Muscle of back (tissue), 11 donors: ENCODE data around the gene CFHR5. TPM values are rescaled to one million over a fixed set of nuclear protein-coding genes. Genes with fewer than 3 reads are reported as not detected.
A peak's percentile ranks its signal among the peaks of the same experiment; 100 is the strongest.

ENCODE experiments used
- DNase-seq, 3 donors: peaks; one replicate each; pipeline versions ENCODE4 v3.0.0 to v3.0.0-alpha.2; 2013
- polyA plus RNA-seq, 10 donors: library from polyadenylated mRNA; unstranded; fragments of 120-200 nt; gene quantifications; one replicate each; pipeline ENCODE4 v1.2.1, GENCODE V29; 2013; ENCODE audit not compliant: insufficient read length in 10 of 10

Gene CFHR5
- polyA plus RNA-seq, 10 donors = not detected

DNA sequence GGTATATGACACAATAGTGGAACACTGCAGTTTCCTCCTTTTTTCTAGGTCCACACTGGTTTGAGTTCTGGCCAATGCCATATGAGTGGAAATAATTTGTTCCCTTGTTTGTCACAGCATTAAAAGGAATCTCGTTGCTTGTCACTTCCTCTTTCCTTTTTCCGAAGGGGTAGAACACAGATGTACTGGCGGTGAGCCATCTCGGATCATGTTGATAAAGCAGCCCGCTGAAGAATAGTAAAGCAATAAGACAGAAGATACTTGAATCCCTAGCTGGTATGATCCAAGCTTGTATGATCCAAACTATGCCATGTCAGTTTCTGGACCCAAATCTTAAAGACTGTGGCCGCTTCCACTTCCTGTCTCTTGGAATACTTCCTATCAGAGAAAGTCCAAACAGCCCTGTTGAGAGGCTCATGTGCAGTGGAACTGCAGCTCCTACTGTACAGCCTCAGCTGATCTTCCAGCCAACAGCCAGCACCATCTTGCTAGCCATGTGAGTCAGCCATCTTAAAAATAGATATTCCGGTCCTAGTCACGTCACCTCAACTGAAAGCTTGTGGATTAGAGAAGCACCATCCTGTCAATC is 40.3 kb downstream of the CFHR5 start:
- DNase-seq = peak in 2 of 3 donors; percentile 20 to 37

DNA sequence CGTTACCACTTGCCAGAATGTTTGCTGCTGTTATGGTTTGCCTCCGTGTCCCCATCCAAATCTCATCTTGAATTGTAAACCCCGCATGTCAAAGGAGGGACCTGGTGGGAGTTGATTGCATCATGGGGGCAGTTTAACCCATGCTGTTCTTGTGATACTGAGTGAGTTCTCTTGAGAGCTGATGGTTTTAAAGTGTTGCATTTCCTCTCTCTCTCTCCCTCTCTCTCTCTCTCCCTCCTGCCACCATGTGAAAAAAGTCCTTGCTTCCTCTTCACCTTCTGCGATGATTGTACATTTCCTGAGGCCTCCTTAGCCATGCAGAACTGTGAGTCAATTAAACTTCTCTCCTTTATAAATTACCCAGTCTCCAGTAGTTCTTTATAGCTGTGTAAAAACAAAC is 44.4 kb downstream of the CFHR5 start:
- no peak for DNase-seq

DNA sequence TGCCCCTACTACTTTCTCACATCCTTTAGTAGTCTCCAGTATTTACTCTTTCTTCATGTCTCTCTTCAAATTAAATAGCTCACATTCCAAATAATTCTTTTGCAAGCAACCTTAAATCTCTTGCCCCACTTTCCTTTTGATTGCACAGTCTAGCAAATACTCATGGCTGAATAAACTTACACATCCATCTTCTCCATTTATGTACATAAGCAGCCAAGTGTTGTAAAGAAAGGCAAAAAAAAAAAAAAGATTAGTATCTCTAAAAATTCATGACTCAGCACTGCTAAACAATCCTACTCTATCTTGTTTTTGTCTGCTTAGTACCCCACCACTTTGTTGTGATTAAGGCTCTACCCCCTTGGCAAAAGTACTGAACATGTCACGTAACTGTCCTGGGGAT is 47.1 kb downstream of the CFHR5 start:
- no peak for DNase-seq

DNA sequence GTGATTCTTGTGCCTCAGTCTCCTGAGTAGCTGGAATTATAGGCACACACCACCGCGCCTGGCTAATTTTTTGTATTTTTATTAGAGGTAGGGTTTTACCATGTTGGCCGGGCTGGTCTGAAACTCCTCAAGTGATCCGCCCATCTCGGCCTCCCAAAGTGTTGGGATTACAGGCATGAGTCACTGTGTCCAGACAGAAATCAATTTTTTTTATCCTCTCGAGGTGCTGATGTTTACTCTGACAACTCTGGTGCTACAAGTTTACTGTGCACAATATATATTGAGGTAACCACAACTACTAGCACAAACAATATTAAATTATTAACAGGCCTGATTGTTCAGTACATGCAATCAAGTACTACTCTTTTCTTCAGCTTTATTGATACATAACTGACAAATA is 50.0 kb downstream of the CFHR5 start:
- DNase-seq = no peak

DNA sequence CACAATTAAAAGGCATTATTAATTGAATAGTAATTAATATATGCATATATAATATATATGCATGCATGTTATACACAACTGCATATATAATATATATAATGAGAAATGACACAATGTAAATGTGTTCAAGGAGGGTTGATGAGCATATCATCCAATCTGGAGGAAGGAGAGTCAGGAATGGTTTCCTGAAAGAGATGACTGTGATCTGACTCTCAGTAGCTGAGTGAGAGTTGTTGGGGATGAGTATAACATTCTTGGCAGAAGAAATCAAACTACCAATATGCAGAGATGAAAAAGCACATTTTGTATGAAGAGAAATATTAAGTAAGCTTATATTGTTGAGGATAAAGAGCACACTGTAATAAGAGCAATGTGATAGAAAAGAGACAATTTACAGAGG is 52.4 kb downstream of the CFHR5 start:
- no peak for DNase-seq

DNA sequence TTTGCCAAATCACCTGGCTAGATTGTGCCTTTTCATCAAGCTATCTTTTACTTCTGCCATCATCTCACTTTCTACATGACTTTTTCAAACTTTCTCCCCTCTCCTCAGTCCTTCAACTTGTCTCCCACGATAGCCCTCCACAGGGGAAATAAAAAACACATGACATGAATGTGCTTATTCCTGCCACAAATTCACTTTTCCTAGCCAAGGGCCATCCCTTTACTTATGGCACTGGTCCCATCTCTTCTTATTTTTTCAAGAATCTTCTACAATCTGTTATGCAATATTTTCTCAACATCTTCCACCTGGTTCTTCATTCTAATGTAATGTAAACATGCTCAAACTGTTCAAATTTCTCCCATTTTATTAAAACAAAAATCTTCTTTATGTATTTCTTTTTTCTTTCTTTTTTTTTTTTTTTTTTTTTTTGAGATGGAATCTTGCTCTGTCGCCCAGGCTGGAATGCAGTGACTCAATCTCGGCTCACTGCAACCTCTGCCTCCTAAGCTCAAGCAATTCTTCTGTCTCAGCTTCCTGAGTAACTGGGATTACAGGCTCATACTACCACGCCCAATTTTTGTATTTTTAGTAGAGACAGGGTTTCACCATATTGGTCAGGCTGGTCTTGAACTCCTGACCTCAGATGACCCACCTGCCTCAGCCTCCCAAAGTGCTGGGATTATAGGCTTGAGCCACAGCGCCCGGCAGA is 57.4 kb downstream of the CFHR5 start:
- peak in 1 of 3 donors; percentile 31 for DNase-seq

DNA sequence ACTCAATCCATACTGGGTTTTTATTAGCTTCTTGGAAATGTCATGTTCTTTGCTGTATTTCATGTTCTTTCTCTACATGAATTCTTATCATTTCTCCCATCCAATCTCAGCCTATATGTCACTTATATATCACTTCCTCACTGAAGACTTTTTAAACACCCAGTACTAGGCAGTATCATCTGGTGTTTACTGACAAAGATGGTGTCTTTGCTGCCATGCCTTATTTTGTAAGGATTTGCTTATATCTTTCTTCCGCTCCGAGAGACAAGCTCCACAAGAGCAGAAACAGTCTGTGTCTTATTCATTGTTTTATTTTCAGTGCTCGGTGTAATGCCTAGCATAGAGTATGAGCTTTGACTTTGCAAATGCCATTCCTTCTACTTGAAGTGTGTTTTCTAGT is 59.5 kb downstream of the CFHR5 start:
- DNase-seq = no peak

DNA sequence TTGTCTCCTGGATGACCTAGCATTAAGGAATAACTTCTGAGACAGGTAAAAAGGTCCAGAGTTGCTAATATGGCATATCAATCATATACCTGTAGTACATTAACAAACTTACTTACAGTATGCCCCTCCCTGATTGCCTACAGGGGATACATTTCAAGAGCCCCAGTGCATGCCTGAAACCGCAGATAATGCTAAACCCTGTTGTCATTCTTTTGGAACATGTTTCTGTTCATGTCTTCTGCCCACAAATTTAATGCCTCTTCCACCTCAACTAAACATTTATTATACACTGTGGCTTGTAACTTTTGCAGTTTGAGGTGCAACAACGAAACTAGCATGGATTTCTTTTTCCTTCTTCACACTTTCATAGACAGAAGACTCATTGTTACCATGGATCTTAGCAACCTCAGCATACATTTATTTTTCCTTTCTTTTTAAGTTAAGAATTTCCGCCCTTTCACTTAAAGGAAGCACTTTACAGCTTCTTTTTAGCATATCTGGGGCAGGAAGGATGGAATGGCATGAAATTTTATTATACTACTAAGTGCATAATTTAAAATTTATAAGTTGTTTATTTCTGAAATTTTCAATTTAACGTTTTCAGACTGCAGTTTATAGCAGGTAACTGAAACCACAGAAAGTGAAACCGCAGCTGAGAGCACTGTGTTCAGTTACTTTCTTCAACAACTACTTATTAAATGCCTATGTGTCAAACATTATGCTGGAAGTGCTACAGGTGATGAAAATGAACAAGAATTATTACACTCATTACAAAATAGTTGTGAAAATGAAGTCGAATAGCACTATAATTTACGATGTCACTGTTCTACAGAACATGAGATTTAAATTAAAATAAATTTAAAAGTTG is 64.4 kb downstream of the CFHR5 start:
- DNase-seq = no peak

DNA sequence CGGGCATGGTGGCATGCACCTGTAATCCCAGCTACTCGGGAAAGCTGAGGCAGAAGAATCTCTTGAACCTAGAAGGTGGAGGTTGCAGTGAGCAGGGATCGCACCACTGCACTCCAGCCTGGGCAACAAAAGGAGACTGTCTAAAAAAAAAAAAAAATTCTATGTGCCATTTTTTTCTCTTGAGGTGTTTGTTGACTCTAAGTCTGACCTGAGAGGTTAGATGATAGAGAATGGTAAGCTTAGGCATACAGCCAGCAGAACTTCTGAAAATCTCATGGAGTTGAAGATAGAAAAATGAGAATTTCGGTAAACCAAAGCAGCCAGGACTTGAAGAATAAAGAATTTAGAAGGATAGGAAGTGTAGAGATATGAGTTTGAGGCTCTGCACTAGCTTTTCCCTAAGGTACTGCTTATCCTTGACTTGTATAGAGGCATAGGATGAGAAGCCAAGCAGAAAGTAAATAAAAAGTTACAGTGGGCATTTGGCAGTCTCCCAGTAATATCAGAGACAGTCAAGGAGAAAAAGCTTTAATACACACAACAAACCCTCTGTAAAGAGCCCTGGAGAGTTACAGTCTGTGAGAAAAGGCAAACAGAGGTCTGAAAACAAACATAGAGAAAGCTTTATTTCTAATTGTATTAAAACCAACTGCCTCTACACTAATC is 65.5 kb downstream of the CFHR5 start:
- DNase-seq = no peak

DNA sequence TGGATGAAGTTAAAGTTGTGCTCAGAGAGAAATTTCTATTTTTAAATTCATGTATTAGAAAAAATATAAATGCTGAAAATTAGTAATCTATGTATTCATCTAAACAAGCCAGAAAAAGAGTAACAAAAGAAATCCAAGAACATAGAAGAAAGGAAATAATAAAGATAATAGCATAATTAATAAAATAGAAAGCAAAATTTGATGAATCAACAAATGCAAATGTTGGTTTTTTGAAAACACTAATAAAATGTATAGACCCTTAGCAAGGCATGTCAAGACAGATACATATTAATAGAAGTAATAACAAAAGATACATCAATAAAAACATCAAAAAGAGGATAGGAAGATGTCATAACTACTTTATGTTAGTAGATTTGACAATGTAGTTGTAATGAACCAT is 71.7 kb downstream of the CFHR5 start:
- DNase-seq = no peak

Other genes with a start within 250 kb of the CFHR5 start
- gene CFHR3, start 202.7 kb upstream of the CFHR5 start, polyA plus RNA-seq = 1 to 10 TPM in 9 of 10 donors, under 1 TPM in 1; 0.83 to 2.8 (median 1.5) TPM
- gene CFHR1, start 157.8 kb upstream of the CFHR5 start, polyA plus RNA-seq = 1 to 10 TPM in 1 of 10 donors, under 1 TPM in 6, not detected in 3; 0.30 to 1.3 (median 0.36) TPM
- not detected for gene CFHR4, start 89.5 kb upstream of the CFHR5 start, polyA plus RNA-seq
- under 1 TPM in 1 of 10 donors, not detected in 9; 0.10 TPM for gene CFHR2, start 33.8 kb upstream of the CFHR5 start, polyA plus RNA-seq
- gene F13B, start 89.7 kb downstream of the CFHR5 start, polyA plus RNA-seq = under 1 TPM in 1 of 10 donors, not detected in 9; 0.13 TPM
- 10 to 100 TPM in 8 of 10 donors, 1 to 10 TPM in 2; 8.3 to 20.5 (median 12.5) TPM for gene ASPM, start 169.1 kb downstream of the CFHR5 start, polyA plus RNA-seq
- 10 to 100 TPM in 9 of 10 donors, 1 to 10 TPM in 1; 9.0 to 15.3 (median 11.9) TPM for gene ZBTB41, start 223.7 kb downstream of the CFHR5 start, polyA plus RNA-seq